ENCODE measurements around the gene TRPM2. TPM values are rescaled to one million over a fixed set of nuclear protein-coding genes. Genes with fewer than 3 reads are reported as not detected.

Gene TRPM2
- total and polyA plus RNA-seq, 5 donors from 2014 or later, result 0.38 to 3.1 (median 1.1) TPM

DNA sequence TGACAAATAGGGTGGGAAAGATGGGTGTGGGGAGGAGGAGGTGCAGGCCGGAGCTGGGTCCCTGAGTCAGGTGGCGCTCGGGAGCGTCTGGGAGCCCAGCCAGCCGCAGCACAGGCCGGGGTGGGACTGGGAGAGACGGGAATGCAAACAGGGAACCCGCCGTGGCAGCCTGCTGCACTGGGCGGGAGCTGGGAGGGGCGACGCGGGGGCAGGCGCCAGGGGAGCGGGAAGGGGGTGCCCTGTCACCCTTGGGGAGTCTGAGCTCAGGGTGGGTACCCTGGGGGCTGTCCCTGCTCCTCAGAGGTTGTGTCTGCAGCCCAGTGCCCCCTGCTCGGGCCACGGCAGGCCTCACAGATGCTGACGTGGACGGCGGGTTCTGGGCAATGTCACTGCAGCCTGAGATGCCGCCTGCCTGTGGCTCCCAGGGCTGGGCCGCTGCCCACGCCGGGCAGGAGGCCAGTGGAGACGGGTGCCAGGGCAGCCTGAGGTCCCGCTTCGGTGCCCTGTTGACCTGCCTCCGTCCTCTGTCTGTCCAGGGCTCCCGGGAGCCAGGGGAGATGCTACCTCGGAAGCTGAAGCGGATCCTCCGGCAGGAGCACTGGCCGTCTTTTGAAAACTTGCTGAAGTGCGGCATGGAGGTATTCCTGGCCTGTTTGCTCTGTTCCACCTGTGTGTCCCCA, 85.2 kb downstream of the TRPM2 start:
- H3K4me3 Mint-ChIP-seq, result no peak overlapping the region
- H3K27me3 ChIP-seq (ENCODE audit: control insufficient read depth, insufficient read depth, low read length), result no peaks in the 10 kb centered on the region
- peaks cover 0 to 2% (median 0%) of the 10 kb centered on the region in 7 donors for H3K9me3 Mint-ChIP-seq
- H3K9me3 ChIP-seq (ENCODE audit: control insufficient read depth in 2 of 2, low read length in 2 of 2), result no peaks in the 10 kb centered on the region
- no peak overlapping the region for H3K27ac ChIP-seq (ENCODE audit: insufficient read depth, low read length, poor library complexity, severe bottlenecking)
- no peaks in the 10 kb centered on the region for H3K4me1 Mint-ChIP-seq
- H3K36me3 Mint-ChIP-seq, result no peaks in the 10 kb centered on the region
- H3K27me3 Mint-ChIP-seq, result no peaks in the 10 kb centered on the region
- H3K27ac Mint-ChIP-seq, result peak overlapping the region in 1 of 3 donors; percentile 69
- H3K4me1 ChIP-seq (ENCODE audit: control insufficient read depth, insufficient read depth, low read length, poor library complexity, severe bottlenecking), result no peaks in the 10 kb centered on the region
- H3K4me3 ChIP-seq (ENCODE audit: low read depth, low read length), result no peak overlapping the region
- ATAC-seq (ENCODE audit: low read depth in 2 of 2) (no peak), DNase-seq (no peak)
- no peaks in the 10 kb centered on the region for H3K36me3 ChIP-seq (ENCODE audit: control insufficient read depth, insufficient read depth, low read length)

DNA sequence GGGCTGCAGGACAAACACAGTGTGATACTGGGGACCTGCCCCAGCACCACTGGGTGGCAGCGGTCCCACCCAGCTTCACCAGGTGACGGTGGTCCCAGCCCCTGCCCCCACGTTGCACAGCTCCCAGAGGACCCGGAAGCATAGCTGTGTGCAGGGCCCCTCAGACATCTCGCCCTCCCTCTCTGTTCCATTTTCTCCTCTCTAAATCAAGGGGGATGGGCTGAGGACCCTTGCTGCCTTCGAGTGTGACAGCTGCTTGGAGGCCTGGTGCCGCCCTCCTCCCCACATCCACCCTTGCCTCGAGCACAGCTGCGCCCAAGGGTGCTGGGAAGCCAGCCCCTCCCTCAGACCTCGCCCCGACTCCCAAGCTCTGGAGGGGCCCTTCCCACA, 85.8 kb downstream of the TRPM2 start:
- no peak for DNase-seq
- no peak overlapping the region for H3K27ac Mint-ChIP-seq
- Histone ChIP-seq H3K27ac (ENCODE audit: insufficient read depth, low read length, poor library complexity, severe bottlenecking) (no peak overlapping the region), H3K27me3 (ENCODE audit: control insufficient read depth, insufficient read depth, low read length) (no peaks in the 10 kb centered on the region), H3K4me3 (ENCODE audit: low read depth, low read length) (no peak overlapping the region), H3K4me1 (ENCODE audit: control insufficient read depth, insufficient read depth, low read length, poor library complexity, severe bottlenecking) (no peaks in the 10 kb centered on the region), H3K9me3 (ENCODE audit: control insufficient read depth in 2 of 2, low read length in 2 of 2) (no peaks in the 10 kb centered on the region), H3K36me3 (ENCODE audit: control insufficient read depth, insufficient read depth, low read length) (no peaks in the 10 kb centered on the region)
- no peak for ATAC-seq (ENCODE audit: low read depth in 2 of 2)
- no peaks in the 10 kb centered on the region for H3K4me1 Mint-ChIP-seq
- H3K27me3 Mint-ChIP-seq, result no peaks in the 10 kb centered on the region
- H3K36me3 Mint-ChIP-seq, result no peaks in the 10 kb centered on the region
- H3K9me3 Mint-ChIP-seq, result peaks cover 0 to 2% (median 0%) of the 10 kb centered on the region in 7 donors
- no peak overlapping the region for H3K4me3 Mint-ChIP-seq

DNA sequence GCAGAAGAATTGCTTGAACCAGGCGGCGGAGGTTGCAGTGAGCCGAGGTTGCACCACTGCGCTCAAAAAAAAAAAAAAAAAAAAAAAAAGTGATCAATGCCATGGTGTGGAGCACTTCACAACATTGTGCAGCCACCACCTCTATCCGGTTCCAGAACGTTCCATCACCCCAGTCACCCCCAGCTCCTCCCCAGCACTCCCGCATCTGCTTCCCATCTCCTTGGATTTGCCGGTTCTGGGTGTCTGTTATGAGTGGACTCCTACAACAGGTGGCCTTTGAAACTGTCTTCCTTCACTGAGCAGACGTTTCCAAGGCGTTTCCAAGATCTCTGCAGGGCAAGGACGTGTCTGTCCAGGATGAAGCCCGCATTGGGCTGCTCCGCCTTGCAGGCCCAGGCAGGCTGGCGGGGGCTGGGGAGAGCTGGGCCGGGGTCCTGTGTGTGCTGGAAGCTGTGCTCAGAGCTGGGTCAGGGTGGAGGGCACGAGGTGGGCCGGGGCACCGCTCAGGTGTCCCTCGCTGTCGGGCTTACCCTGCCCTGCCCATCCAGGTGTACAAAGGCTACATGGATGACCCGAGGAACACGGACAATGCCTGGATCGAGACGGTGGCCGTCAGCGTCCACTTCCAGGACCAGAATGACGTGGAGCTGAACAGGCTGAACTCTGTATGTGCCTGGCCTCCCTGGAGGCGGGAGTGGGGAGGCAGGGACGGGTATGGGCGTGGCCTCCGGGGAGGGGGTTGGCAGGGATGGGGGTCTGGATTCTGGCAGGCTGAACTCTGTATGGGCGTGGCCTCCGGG, 87.0 kb downstream of the TRPM2 start:
- Histone ChIP-seq H3K36me3 (ENCODE audit: control insufficient read depth, insufficient read depth, low read length) (no peaks in the 10 kb centered on the region), H3K4me3 (ENCODE audit: low read depth, low read length) (no peak overlapping the region), H3K9me3 (ENCODE audit: control insufficient read depth in 2 of 2, low read length in 2 of 2) (no peaks in the 10 kb centered on the region), H3K4me1 (ENCODE audit: control insufficient read depth, insufficient read depth, low read length, poor library complexity, severe bottlenecking) (no peaks in the 10 kb centered on the region), H3K27me3 (ENCODE audit: control insufficient read depth, insufficient read depth, low read length) (no peaks in the 10 kb centered on the region), H3K27ac (ENCODE audit: insufficient read depth, low read length, poor library complexity, severe bottlenecking) (no peak overlapping the region)
- H3K4me1 Mint-ChIP-seq, result no peaks in the 10 kb centered on the region
- H3K27me3 Mint-ChIP-seq, result no peaks in the 10 kb centered on the region
- ATAC-seq (ENCODE audit: low read depth in 2 of 2) (no peak), DNase-seq (no peak)
- H3K36me3 Mint-ChIP-seq, result no peaks in the 10 kb centered on the region
- H3K4me3 Mint-ChIP-seq, result no peak overlapping the region
- no peaks in the 10 kb centered on the region for H3K9me3 Mint-ChIP-seq
- no peak overlapping the region for H3K27ac Mint-ChIP-seq

DNA sequence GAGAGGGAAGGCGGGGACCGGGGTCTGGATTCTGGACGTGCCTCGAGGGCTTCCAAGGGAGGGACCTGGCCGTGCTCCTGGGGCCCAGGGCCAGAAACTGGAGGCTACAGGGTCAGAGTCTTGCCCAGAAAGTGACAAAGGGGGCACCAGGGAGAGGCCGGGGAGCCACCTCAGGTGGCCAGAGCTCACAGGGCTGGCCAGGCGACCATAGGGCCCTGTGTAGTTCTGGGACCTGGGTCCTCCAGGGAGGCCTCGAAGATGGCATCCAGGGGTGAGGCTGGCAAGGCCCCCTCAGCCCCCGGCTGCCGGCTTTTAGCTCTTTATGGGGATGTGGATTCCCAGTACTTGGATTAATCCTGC, 87.6 kb downstream of the TRPM2 start:
- H3K4me1 ChIP-seq (ENCODE audit: control insufficient read depth, insufficient read depth, low read length, poor library complexity, severe bottlenecking), result no peaks in the 10 kb centered on the region
- no peak overlapping the region for H3K27ac Mint-ChIP-seq
- H3K27me3 Mint-ChIP-seq, result no peaks in the 10 kb centered on the region
- H3K4me3 Mint-ChIP-seq, result no peak overlapping the region
- H3K9me3 ChIP-seq (ENCODE audit: control insufficient read depth in 2 of 2, low read length in 2 of 2), result no peaks in the 10 kb centered on the region
- ATAC-seq (ENCODE audit: low read depth in 2 of 2), result no peak
- H3K27me3 ChIP-seq (ENCODE audit: control insufficient read depth, insufficient read depth, low read length), result no peaks in the 10 kb centered on the region
- no peak overlapping the region for H3K27ac ChIP-seq (ENCODE audit: insufficient read depth, low read length, poor library complexity, severe bottlenecking)
- H3K4me1 Mint-ChIP-seq, result no peaks in the 10 kb centered on the region
- H3K9me3 Mint-ChIP-seq, result no peaks in the 10 kb centered on the region
- H3K4me3 ChIP-seq (ENCODE audit: low read depth, low read length), result no peak overlapping the region
- no peaks in the 10 kb centered on the region for H3K36me3 ChIP-seq (ENCODE audit: control insufficient read depth, insufficient read depth, low read length)
- no peaks in the 10 kb centered on the region for H3K36me3 Mint-ChIP-seq
- DNase-seq, result no peak

DNA sequence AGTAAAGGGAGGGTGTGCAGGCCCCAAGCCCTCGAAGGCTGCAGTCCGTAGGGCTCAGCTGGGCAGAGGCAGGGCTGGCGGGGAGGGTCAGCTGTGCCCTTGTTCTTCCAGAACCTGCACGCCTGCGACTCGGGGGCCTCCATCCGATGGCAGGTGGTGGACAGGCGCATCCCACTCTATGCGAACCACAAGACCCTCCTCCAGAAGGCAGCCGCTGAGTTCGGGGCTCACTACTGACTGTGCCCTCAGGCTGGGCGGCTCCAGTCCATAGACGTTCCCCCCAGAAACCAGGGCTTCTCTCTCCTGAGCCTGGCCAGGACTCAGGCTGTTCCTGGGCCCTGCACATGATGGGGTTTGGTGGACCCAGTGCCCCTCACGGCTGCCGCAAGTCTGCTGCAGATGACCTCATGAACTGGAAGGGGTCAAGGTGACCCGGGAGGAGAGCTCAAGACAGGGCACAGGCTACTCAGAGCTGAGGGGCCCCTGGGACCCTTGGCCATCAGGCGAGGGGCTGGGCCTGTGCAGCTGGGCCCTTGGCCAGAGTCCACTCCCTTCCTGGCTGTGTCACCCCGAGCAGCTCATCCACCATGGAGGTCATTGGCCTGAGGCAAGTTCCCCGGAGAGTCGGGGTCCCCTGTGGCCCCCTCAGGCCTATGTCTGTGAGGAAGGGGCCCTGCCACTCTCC, 88.3 kb downstream of the TRPM2 start:
- no peaks in the 10 kb centered on the region for H3K27me3 ChIP-seq (ENCODE audit: control insufficient read depth, insufficient read depth, low read length)
- no peak for ATAC-seq (ENCODE audit: low read depth in 2 of 2)
- Mint-ChIP-seq H3K27me3 (no peaks in the 10 kb centered on the region), H3K36me3 (no peaks in the 10 kb centered on the region), H3K27ac (no peak overlapping the region), H3K9me3 (no peaks in the 10 kb centered on the region), H3K4me1 (no peaks in the 10 kb centered on the region), H3K4me3 (no peak overlapping the region)
- H3K27ac ChIP-seq (ENCODE audit: insufficient read depth, low read length, poor library complexity, severe bottlenecking), result no peak overlapping the region
- no peaks in the 10 kb centered on the region for H3K36me3 ChIP-seq (ENCODE audit: control insufficient read depth, insufficient read depth, low read length)
- no peak for DNase-seq
- H3K4me3 ChIP-seq (ENCODE audit: low read depth, low read length), result no peak overlapping the region
- no peaks in the 10 kb centered on the region for H3K9me3 ChIP-seq (ENCODE audit: control insufficient read depth in 2 of 2, low read length in 2 of 2)
- no peaks in the 10 kb centered on the region for H3K4me1 ChIP-seq (ENCODE audit: control insufficient read depth, insufficient read depth, low read length, poor library complexity, severe bottlenecking)

DNA sequence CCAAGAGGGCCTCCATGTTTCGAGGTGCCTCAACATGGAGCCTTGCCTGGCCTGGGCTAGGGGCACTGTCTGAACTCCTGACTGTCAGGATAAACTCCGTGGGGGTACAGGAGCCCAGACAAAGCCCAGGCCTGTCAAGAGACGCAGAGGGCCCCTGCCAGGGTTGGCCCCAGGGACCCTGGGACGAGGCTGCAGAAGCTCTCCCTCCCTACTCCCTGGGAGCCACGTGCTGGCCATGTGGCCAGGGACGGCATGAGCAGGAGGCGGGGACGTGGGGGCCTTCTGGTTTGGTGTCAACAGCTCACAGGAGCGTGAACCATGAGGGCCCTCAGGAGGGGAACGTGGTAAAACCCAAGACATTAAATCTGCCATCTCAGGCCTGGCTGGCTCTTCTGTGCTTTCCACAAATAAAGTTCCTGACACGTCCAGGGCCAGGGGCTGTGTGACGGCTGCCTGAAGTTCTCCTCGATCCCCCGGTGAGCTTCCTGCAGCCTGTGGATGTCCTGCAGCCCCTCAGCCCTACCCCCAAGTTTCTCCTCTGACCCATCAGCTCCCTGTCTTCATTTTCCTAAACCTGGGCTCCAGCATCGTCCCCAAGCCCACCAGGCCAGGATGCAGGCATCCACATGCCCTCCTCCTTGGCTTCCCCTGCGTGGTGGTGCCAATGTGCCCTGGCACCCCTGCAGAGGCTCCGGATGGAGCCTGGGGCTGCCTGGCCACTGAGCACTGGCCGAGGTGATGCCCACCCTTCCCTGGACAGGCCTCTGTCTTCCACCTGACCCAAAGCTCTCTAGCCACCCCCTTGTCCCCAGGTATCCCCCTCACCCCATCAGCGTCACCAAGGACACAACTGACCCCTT, 89.1 kb downstream of the TRPM2 start:
- Histone ChIP-seq H3K27me3 (ENCODE audit: control insufficient read depth, insufficient read depth, low read length) (no peaks in the 10 kb centered on the region), H3K4me3 (ENCODE audit: low read depth, low read length) (no peak overlapping the region), H3K27ac (ENCODE audit: insufficient read depth, low read length, poor library complexity, severe bottlenecking) (no peak overlapping the region), H3K36me3 (ENCODE audit: control insufficient read depth, insufficient read depth, low read length) (no peaks in the 10 kb centered on the region), H3K4me1 (ENCODE audit: control insufficient read depth, insufficient read depth, low read length, poor library complexity, severe bottlenecking) (no peaks in the 10 kb centered on the region), H3K9me3 (ENCODE audit: control insufficient read depth in 2 of 2, low read length in 2 of 2) (no peaks in the 10 kb centered on the region)
- no peak overlapping the region for H3K4me3 Mint-ChIP-seq
- no peaks in the 10 kb centered on the region for H3K36me3 Mint-ChIP-seq
- peaks cover 7% of the 10 kb centered on the region for H3K27me3 Mint-ChIP-seq
- no peaks in the 10 kb centered on the region for H3K9me3 Mint-ChIP-seq
- H3K4me1 Mint-ChIP-seq, result no peaks in the 10 kb centered on the region
- ATAC-seq (ENCODE audit: low read depth in 2 of 2) (no peak), DNase-seq (no peak)
- H3K27ac Mint-ChIP-seq, result no peak overlapping the region

DNA sequence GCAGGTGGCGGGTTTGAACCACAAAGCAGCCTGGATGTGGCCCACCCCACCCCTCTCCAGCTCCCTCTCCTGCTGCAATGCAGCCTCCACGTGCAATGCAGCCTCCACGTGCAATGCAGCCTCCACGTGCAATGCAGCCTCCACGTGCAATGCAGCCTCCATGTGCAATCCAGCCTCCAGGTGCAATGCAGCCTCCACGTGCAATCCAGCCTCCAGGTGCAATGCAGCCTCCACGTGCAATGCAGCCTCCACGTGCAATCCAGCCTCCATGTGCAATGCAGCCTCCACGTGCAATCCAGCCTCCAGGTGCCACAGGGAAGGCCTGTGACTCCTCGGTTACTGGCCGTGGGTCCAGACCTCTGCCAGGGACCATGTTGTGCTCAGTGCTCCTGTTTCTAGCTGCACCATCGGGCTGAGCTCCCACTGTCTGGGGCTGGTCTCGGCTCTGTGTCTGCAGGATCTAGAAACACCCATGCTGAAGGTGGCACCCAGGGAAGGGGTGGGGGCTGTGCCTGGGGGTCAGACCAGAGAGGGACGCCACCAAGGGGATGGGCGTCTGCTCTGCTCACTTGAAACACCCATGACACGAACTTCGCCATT, 90.0 kb downstream of the TRPM2 start:
- H3K4me1 Mint-ChIP-seq, result no peaks in the 10 kb centered on the region
- Histone ChIP-seq H3K4me1 (ENCODE audit: control insufficient read depth, insufficient read depth, low read length, poor library complexity, severe bottlenecking) (no peaks in the 10 kb centered on the region), H3K27ac (ENCODE audit: insufficient read depth, low read length, poor library complexity, severe bottlenecking) (no peak overlapping the region), H3K36me3 (ENCODE audit: control insufficient read depth, insufficient read depth, low read length) (no peaks in the 10 kb centered on the region), H3K4me3 (ENCODE audit: low read depth, low read length) (no peak overlapping the region), H3K27me3 (ENCODE audit: control insufficient read depth, insufficient read depth, low read length) (no peaks in the 10 kb centered on the region), H3K9me3 (ENCODE audit: control insufficient read depth in 2 of 2, low read length in 2 of 2) (no peaks in the 10 kb centered on the region)
- H3K36me3 Mint-ChIP-seq, result no peaks in the 10 kb centered on the region
- DNase-seq (no peak), ATAC-seq (ENCODE audit: low read depth in 2 of 2) (no peak)
- no peak overlapping the region for H3K4me3 Mint-ChIP-seq
- H3K27me3 Mint-ChIP-seq, result peaks cover 7% of the 10 kb centered on the region
- no peak overlapping the region for H3K27ac Mint-ChIP-seq
- no peaks in the 10 kb centered on the region for H3K9me3 Mint-ChIP-seq

Data from CD4-positive, CD25-positive, alpha-beta regulatory T cell (primary cell).